Astrocyte (in vitro differentiated cells and primary cell): ENCODE results near the gene NPTN. TPM values are rescaled to one million over a fixed set of nuclear protein-coding genes. Genes with fewer than 3 reads are reported as not detected.

Source experiments
- DNase-seq: peaks from one replicate; pipeline ENCODE4 v3.0.0-alpha.2; 2010; ENCODE audit warnings: low read depth
- FAIRE-seq: peaks from 2 replicates; lab custom pipeline; 2011; peaks lifted over from hg19 to GRCh38; lab: Jason Lieb, UNC
- H2AFZ ChIP-seq: 2 replicates; pipeline ENCODE4 v1.6.0; 2012; ENCODE audit warnings: low read depth, low read length, inconsistent platforms
- H3K27ac ChIP-seq: 2 replicates; pipeline ENCODE4 v1.5.1; 2011; ENCODE audit warnings: low read depth, low read length, inconsistent platforms
- H3K27me3 ChIP-seq: 2 replicates; pipeline ENCODE4 v1.6.0; 2011; ENCODE audit warnings: low read length, inconsistent platforms; ENCODE audit not compliant: insufficient read depth
- H3K36me3 ChIP-seq: 2 replicates; pipeline ENCODE4 v1.5.1; 2011; ENCODE audit warnings: low read length, inconsistent platforms; ENCODE audit not compliant: insufficient read depth
- H3K4me1 ChIP-seq: 2 replicates; pipeline ENCODE4 v1.5.1; 2011; ENCODE audit warnings: low read length, inconsistent platforms; ENCODE audit not compliant: insufficient read depth
- H3K4me2 ChIP-seq: 2 replicates; pipeline ENCODE4 v1.6.0; 2012; ENCODE audit warnings: low read length, inconsistent platforms
- H3K4me3 ChIP-seq: 2 replicates; pipeline ENCODE4 v1.5.1; 2011; ENCODE audit warnings: low read depth, mild to moderate bottlenecking, low read length, inconsistent platforms; ENCODE audit not compliant: insufficient read depth
- H3K79me2 ChIP-seq: 2 replicates; pipeline ENCODE4 v1.6.0; 2012; ENCODE audit warnings: mild to moderate bottlenecking, low read length, inconsistent platforms; ENCODE audit not compliant: insufficient read depth
- H3K9ac ChIP-seq: 2 replicates; pipeline ENCODE4 v1.6.0; 2012; ENCODE audit warnings: mild to moderate bottlenecking, low read length, inconsistent platforms
- H3K9me3 ChIP-seq: 2 replicates; pipeline ENCODE4 v1.5.1; 2012; ENCODE audit warnings: low read depth, mild to moderate bottlenecking, low read length, inconsistent platforms; ENCODE audit not compliant: insufficient read depth
- H4K20me1 ChIP-seq: 2 replicates; pipeline ENCODE4 v1.6.0; 2012; ENCODE audit warnings: low read length, inconsistent platforms; ENCODE audit not compliant: insufficient read depth
- H3K27ac Mint-ChIP-seq: one replicate; pipeline ENCODE4 v1.8.0; 2021; ENCODE audit warnings: mild to moderate bottlenecking, mixed read lengths; ENCODE audit not compliant: unreplicated experiment
- H3K27me3 Mint-ChIP-seq: one replicate; pipeline ENCODE4 v1.8.0; 2021; ENCODE audit warnings: low read depth, mixed read lengths; ENCODE audit not compliant: unreplicated experiment
- H3K36me3 Mint-ChIP-seq: one replicate; pipeline ENCODE4 v1.8.0; 2021; ENCODE audit warnings: low read depth, mixed read lengths; ENCODE audit not compliant: unreplicated experiment
- H3K4me1 Mint-ChIP-seq: one replicate; pipeline ENCODE4 v1.8.0; 2021; ENCODE audit warnings: low read depth, mixed read lengths; ENCODE audit not compliant: unreplicated experiment
- H3K4me3 Mint-ChIP-seq: one replicate; pipeline ENCODE4 v1.8.0; 2021; ENCODE audit warnings: mild to moderate bottlenecking, moderate library complexity, mixed read lengths; ENCODE audit not compliant: unreplicated experiment
- H3K9me3 Mint-ChIP-seq: one replicate; pipeline ENCODE4 v1.8.0; 2021; ENCODE audit warnings: mild to moderate bottlenecking, mixed read lengths; ENCODE audit not compliant: unreplicated experiment
- EZH2 ChIP-seq: IDR thresholded peaks from 2 replicates; pipeline ENCODE4 v1.6.1; 2012; ENCODE audit warnings: mild to moderate bottlenecking, low read length, inconsistent platforms; ENCODE audit not compliant: insufficient read depth
- total RNA-seq: library from RNA; stranded (reverse); gene quantifications from 2 replicates; pipeline ENCODE4 v1.2.1, GENCODE V29; 2021
- TF ChIP-seq, protein P1 (sequence below): IDR thresholded peaks from 2 replicates; pipeline ENCODE4 v1.5.1; 2011; ENCODE audit warnings: low read depth, mild to moderate bottlenecking, inconsistent platforms, low read length, moderate library complexity; ENCODE audit not compliant: insufficient read depth

Gene NPTN
- total RNA-seq, 1 donor from 2014 or later = 281 TPM

DNA sequence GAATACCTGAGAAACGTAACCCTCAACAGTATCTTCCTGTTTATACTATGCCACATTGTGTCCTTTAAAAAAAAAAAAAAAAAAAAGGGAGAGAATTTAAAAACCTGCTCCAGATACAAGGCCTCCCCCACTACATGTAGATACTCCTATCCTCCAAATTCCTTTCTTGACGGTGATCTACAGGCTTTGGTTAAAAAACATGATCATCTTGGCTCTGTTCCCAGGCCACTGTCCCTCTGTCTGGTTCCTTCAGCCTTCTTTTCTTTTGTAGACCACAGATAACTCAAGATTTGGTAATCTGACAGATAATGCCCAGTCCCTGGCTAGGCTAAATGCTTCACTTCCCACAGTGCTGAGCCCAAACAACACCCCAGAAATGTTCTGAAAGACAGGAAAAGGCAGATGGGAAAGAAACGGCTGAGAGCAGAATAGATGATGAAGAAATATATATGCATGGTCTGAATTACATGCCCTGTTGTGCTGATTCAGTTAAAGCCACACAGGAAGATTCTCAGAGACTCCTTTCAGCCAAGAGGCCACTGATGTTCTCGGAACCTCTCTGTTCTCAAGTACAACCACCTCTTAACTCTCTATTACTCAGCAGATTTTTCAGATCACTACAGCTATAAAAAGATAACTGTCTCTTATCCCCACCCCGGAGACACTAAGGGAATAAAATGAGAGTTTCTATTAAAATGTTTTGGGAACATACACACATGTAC lies 48.3 kb downstream of the NPTN start:
- Histone ChIP-seq H3K9me3 (no peaks in the 10 kb centered on the region), H3K79me2 (peaks cover 22% of the 10 kb centered on the region), H3K4me1 (no peaks in the 10 kb centered on the region), H2AFZ (no peak overlapping the region), H3K27me3 (no peaks in the 10 kb centered on the region), H3K4me3 (no peak overlapping the region), H3K9ac (no peak overlapping the region), H3K36me3 (peaks cover 52% of the 10 kb centered on the region), H4K20me1 (peaks cover 85% of the 10 kb centered on the region), H3K4me2 (no peak overlapping the region), H3K27ac (no peak overlapping the region)
- Mint-ChIP-seq H3K36me3 (peaks cover 46% of the 10 kb centered on the region), H3K27me3 (no peaks in the 10 kb centered on the region), H3K9me3 (no peaks in the 10 kb centered on the region), H3K27ac (peak overlapping the region; percentile 73), H3K4me1 (peaks cover 27% of the 10 kb centered on the region), H3K4me3 (peak overlapping the region; percentile 37)
- DNase-seq (peak; percentile 3), FAIRE-seq (no peak)
- TF ChIP-seq, protein P1, sequence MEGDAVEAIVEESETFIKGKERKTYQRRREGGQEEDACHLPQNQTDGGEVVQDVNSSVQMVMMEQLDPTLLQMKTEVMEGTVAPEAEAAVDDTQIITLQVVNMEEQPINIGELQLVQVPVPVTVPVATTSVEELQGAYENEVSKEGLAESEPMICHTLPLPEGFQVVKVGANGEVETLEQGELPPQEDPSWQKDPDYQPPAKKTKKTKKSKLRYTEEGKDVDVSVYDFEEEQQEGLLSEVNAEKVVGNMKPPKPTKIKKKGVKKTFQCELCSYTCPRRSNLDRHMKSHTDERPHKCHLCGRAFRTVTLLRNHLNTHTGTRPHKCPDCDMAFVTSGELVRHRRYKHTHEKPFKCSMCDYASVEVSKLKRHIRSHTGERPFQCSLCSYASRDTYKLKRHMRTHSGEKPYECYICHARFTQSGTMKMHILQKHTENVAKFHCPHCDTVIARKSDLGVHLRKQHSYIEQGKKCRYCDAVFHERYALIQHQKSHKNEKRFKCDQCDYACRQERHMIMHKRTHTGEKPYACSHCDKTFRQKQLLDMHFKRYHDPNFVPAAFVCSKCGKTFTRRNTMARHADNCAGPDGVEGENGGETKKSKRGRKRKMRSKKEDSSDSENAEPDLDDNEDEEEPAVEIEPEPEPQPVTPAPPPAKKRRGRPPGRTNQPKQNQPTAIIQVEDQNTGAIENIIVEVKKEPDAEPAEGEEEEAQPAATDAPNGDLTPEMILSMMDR = no peak
- no peak for TF ChIP-seq EZH2

DNA sequence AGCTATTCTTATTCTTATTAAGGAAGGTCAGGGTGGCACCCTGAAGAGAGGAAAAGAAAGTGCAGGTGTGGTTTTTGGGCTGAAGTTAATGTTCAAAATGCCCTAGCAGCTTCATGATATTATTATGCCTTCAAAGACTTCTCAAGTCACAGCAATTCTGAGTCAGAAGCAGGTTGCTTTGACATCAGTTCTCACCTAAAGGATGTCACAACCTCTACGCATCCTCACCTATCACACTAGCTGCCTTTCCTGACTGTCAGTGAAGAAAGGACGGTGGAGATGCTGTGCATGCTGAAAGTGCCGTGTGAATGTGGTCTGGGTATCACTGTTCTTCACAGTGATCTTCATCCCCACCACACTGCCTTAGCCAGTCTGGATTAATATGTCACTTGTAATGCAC lies 49.6 kb downstream of the NPTN start:
- peaks cover 40% of the 10 kb centered on the region for H3K36me3 Mint-ChIP-seq
- Histone ChIP-seq H4K20me1 (peaks cover 77% of the 10 kb centered on the region), H3K9me3 (no peaks in the 10 kb centered on the region), H2AFZ (no peak overlapping the region), H3K27me3 (no peaks in the 10 kb centered on the region), H3K36me3 (peaks cover 48% of the 10 kb centered on the region), H3K27ac (no peak overlapping the region), H3K4me2 (no peak overlapping the region), H3K4me3 (no peak overlapping the region), H3K9ac (no peak overlapping the region), H3K79me2 (peaks cover 10% of the 10 kb centered on the region), H3K4me1 (no peaks in the 10 kb centered on the region)
- no peaks in the 10 kb centered on the region for H3K9me3 Mint-ChIP-seq
- no peak overlapping the region for H3K27ac Mint-ChIP-seq
- no peak for FAIRE-seq
- DNase-seq = no peak
- H3K4me3 Mint-ChIP-seq = no peak overlapping the region
- H3K27me3 Mint-ChIP-seq = no peaks in the 10 kb centered on the region
- peaks cover 27% of the 10 kb centered on the region for H3K4me1 Mint-ChIP-seq
- no peak for TF ChIP-seq EZH2
- TF ChIP-seq, protein P1 = no peak

DNA sequence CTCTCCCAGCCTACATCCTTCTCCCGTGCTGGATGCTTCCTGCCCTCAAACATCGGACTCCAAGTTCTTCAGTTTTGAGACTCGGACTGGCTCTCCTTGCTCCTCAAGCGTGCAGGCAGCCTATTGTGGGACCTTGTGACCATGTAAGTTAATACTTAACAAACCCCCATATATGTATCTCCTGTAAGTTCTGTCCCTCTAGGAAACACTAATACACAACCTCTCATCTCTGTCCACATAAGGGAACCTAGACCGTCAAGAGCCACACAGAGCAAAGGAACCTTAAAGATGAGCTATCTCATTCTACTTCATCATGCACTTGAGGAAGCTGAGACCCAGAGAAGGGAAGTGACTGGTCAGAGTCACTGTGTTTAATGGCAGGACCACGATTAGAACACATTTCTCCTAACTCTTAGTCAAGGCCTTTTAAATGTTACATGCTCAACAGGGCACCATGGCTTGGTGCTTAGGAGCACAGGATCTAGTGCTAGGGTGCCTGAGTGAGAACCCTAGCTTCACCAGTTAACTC lies 50.3 kb downstream of the NPTN start:
- no peaks in the 10 kb centered on the region for H3K4me1 ChIP-seq
- H3K4me3 Mint-ChIP-seq = no peak overlapping the region
- peaks cover 27% of the 10 kb centered on the region for H3K4me1 Mint-ChIP-seq
- no peak overlapping the region for H3K4me2 ChIP-seq
- DNase-seq (no peak), FAIRE-seq (no peak)
- H3K36me3 ChIP-seq = peaks cover 45% of the 10 kb centered on the region
- TF ChIP-seq, protein P1 = no peak
- no peak for TF ChIP-seq EZH2
- no peak overlapping the region for H3K9ac ChIP-seq
- H3K27me3 ChIP-seq = no peaks in the 10 kb centered on the region
- H3K9me3 ChIP-seq = no peaks in the 10 kb centered on the region
- H3K27ac ChIP-seq = no peak overlapping the region
- H3K36me3 Mint-ChIP-seq = peaks cover 42% of the 10 kb centered on the region
- H3K27ac Mint-ChIP-seq = no peak overlapping the region
- H2AFZ ChIP-seq = no peak overlapping the region
- no peaks in the 10 kb centered on the region for H3K27me3 Mint-ChIP-seq
- H4K20me1 ChIP-seq = peaks cover 76% of the 10 kb centered on the region
- H3K9me3 Mint-ChIP-seq = no peaks in the 10 kb centered on the region
- H3K4me3 ChIP-seq = no peak overlapping the region
- peaks cover 12% of the 10 kb centered on the region for H3K79me2 ChIP-seq
